Brain microvascular endothelial cell (primary cell): ENCODE results near the gene ASCC2.

Experiments used
- DNase-seq: peaks from one replicate; pipeline ENCODE4 v3.0.0-alpha.2; 2020
- H3K27ac ChIP-seq: fragments of 250-450 bp; sonication (Bioruptor Pico); 2 replicates; pipeline ENCODE4 v1.5.1; 2020; ENCODE audit warnings: mild to moderate bottlenecking, moderate library complexity
- H3K27me3 ChIP-seq: fragments of 250-450 bp; sonication (Bioruptor Pico); replicated peaks from 2 replicates; pipeline ENCODE4 v1.5.1; 2020; ENCODE audit warnings: mild to moderate bottlenecking
- H3K36me3 ChIP-seq: fragments of 250-450 bp; sonication (Bioruptor Pico); replicated peaks from 2 replicates; pipeline ENCODE4 v1.5.1; 2020; ENCODE audit warnings: mild to moderate bottlenecking
- H3K4me3 ChIP-seq: 2 replicates; pipeline ENCODE4 v1.5.1; 2011; ENCODE audit warnings: low read depth, mild to moderate bottlenecking, control low read depth, low read length, moderate library complexity
- in situ Hi-C: cut with HindIII; loops from 2 replicates; pipeline ENCODE4 v1.10.0; 2017; ENCODE audit warnings: low sequenced_read_pairs, low pct_ligation_motif_present
- TF ChIP-seq, protein P1 (sequence below): IDR thresholded peaks from 2 replicates; pipeline ENCODE4 v1.5.1; 2011; ENCODE audit warnings: low read depth, mild to moderate bottlenecking, moderate library complexity, low read length, control low read depth, inconsistent platforms; ENCODE audit errors: missing control alignments

ASCC2 gene

DNA sequence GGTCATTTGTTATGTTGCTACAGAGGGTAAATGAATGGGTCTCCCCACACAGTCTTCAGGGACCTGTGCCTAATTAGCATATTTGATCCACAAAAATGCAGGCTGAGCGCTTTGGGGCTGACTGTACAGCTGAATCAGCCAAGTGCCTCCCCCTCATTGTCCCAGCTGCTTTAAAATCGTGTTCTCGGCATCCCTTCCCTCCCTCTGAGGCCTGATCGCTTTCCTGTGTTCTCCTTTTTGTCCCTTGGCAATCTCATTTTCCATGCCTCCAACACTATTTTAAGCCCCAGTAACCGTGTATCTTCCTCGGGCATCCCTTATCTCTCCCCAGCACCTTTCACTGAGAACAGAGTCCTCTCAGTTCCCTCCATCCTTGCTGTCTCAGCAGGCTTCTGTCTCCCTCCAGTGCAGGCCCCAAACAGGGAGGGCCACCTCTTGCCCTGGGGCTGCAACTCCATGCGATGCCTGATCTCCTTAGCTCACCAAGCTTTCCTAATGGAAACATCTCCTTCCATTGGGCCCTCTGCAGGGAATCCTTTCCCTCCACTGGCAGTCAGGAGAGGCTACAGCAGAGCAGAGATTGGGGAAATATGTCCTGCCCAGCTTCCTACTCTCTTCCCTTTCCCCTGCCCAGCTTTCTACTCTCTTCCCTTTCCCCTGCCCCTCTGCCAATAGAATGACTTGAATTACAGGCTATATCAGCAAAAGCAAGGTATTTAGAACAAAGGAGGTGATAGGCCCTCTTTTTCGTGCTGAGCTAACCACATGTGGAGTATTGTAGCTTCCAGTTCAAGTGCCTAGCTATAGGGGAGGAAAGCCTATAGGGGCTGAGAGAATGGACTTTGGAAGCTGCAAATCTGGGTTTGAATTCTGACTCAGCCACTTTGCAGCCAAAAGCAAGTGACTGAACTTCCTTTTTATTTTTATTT, 57.1 kb downstream of the ASCC2 start:
- in situ Hi-C loops = no loop called here
- no peaks in the 10 kb centered on the region for H3K27me3 ChIP-seq
- H3K4me3 ChIP-seq = no peak overlapping the region
- TF ChIP-seq, protein P1, sequence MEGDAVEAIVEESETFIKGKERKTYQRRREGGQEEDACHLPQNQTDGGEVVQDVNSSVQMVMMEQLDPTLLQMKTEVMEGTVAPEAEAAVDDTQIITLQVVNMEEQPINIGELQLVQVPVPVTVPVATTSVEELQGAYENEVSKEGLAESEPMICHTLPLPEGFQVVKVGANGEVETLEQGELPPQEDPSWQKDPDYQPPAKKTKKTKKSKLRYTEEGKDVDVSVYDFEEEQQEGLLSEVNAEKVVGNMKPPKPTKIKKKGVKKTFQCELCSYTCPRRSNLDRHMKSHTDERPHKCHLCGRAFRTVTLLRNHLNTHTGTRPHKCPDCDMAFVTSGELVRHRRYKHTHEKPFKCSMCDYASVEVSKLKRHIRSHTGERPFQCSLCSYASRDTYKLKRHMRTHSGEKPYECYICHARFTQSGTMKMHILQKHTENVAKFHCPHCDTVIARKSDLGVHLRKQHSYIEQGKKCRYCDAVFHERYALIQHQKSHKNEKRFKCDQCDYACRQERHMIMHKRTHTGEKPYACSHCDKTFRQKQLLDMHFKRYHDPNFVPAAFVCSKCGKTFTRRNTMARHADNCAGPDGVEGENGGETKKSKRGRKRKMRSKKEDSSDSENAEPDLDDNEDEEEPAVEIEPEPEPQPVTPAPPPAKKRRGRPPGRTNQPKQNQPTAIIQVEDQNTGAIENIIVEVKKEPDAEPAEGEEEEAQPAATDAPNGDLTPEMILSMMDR = peak; percentile 1
- no peaks in the 10 kb centered on the region for H3K36me3 ChIP-seq
- peak overlapping the region; percentile 78 for H3K27ac ChIP-seq
- peak; percentile 85 for DNase-seq

DNA sequence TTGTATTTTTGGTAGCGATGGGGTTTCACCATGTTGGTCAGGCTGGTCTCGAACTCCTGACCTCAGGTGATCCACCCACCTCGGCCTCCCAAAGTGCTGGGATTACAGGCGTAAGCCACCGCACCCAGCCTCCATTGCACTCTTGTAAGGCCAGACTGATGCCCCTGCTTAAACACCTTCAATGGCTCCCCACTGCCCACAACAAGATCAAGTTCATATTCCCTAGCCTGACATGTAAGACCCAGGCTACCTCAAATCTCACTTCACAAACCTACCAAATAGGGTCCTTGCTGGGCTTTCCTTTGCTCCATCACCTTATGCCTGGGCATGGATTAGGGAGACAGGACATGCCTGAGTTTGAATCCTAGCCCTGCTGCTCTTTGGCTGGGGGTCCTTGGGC, 57.9 kb downstream of the ASCC2 start:
- H3K4me3 ChIP-seq = no peak overlapping the region
- H3K27me3 ChIP-seq = no peaks in the 10 kb centered on the region
- TF ChIP-seq, protein P1 = no peak
- H3K36me3 ChIP-seq = no peaks in the 10 kb centered on the region
- in situ Hi-C loops = no loop called here
- H3K27ac ChIP-seq = peak overlapping the region; percentile 78
- no peak for DNase-seq

DNA sequence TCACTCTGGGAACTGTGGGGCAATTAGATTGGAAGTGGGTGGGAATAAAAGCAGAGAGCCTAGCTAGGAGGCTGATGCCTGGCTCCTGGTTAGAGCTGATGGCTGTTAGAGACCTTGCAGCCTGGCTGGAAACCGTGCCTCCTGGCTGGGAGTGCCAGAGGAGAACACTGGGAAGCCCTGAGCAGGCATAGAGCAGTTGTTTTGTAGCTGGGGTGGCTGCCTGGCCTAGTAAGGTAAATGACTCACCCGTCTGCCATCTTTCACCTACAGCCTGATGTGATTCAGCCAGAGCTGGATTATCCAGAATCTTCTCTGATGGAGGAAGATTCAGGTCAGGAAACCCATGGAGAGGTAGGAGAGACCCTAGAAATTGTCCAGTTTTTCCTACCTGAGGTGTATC, 64.8 kb downstream of the ASCC2 start:
- no peak for DNase-seq
- peaks cover 7% of the 10 kb centered on the region for H3K36me3 ChIP-seq
- no peak overlapping the region for H3K27ac ChIP-seq
- TF ChIP-seq, protein P1 = no peak
- no peak overlapping the region for H3K4me3 ChIP-seq
- no peaks in the 10 kb centered on the region for H3K27me3 ChIP-seq
- in situ Hi-C loops = no loop called here

GRCh38 chr22:29772170-29772641, 65.9 kb downstream of the ASCC2 start:
- Histone ChIP-seq H3K27ac (no peak overlapping the region), H3K4me3 (no peak overlapping the region), H3K27me3 (no peaks in the 10 kb centered on the region), H3K36me3 (peaks cover 7% of the 10 kb centered on the region)
- peak; percentile 53 for DNase-seq
- TF ChIP-seq, protein P1 = peak; percentile 70
- in situ Hi-C loops = no loop called here

GRCh38 chr22:29769723-29770321, 68.3 kb downstream of the ASCC2 start:
- Histone ChIP-seq H3K27me3 (no peaks in the 10 kb centered on the region), H3K27ac (no peak overlapping the region), H3K36me3 (peaks cover 7% of the 10 kb centered on the region), H3K4me3 (no peak overlapping the region)
- in situ Hi-C loops = no loop called here
- no peak for DNase-seq
- TF ChIP-seq, protein P1 = no peak
